ENCODE measurements around the gene RBM45.
"Not testable (repeated sequence)": the region's sequence is repeated elsewhere in the genome, so short reads cannot be mapped to it uniquely, and the experiment has no call there.

Gene RBM45

GRCh38 chr2:178106053-178106452, 6.2 kb upstream of the RBM45 start:
- no peak for DNase-seq (ENCODE audit: low read depth in 2 of 2)

GRCh38 chr2:178108176-178108575, 4.1 kb upstream of the RBM45 start:
- DNase-seq (ENCODE audit: low read depth in 2 of 2): no peak

- no peak for DNase-seq (ENCODE audit: low read depth in 2 of 2)
These were observed 2.4 kb upstream of the RBM45 start for GRCh38 chr2:178109813-178110212.

- no peak for DNase-seq (ENCODE audit: low read depth in 2 of 2)
These were observed 1.6 kb upstream of the RBM45 start for GRCh38 chr2:178110681-178111080.

GRCh38 chr2:178111743-178112142, 494 bp upstream of the RBM45 start:
- no peak for DNase-seq (ENCODE audit: low read depth in 2 of 2)

GRCh38 chr2:178114462-178114861, 2.2 kb downstream of the RBM45 start:
- no peak for DNase-seq (ENCODE audit: low read depth in 2 of 2)

- DNase-seq (ENCODE audit: low read depth in 2 of 2): no peak
These were observed 3.0 kb downstream of the RBM45 start for GRCh38 chr2:178115271-178115670.

- DNase-seq (ENCODE audit: low read depth in 2 of 2): no peak
These were observed 5.5 kb downstream of the RBM45 start for GRCh38 chr2:178117725-178118124.

GRCh38 chr2:178119179-178119922, 7.1 kb downstream of the RBM45 start:
- no peak for DNase-seq (ENCODE audit: low read depth in 2 of 2)

GRCh38 chr2:178123163-178123562, 10.9 kb downstream of the RBM45 start:
- no peak for DNase-seq (ENCODE audit: low read depth in 2 of 2)

- no peak for DNase-seq (ENCODE audit: low read depth in 2 of 2)
These were observed 12.9 kb downstream of the RBM45 start for GRCh38 chr2:178125125-178125524.

- no peak for DNase-seq (ENCODE audit: low read depth in 2 of 2)
These were observed 13.6 kb downstream of the RBM45 start for GRCh38 chr2:178125862-178126261.

GRCh38 chr2:178128836-178129630, 16.8 kb downstream of the RBM45 start:
- DNase-seq (ENCODE audit: low read depth in 2 of 2): no peak

GRCh38 chr2:178136321-178137025, 24.2 kb downstream of the RBM45 start:
- DNase-seq (ENCODE audit: low read depth in 2 of 2): no peak

- DNase-seq (ENCODE audit: low read depth in 2 of 2): no peak
These were observed 30.2 kb downstream of the RBM45 start for GRCh38 chr2:178142274-178143065.

GRCh38 chr2:178143481-178143880, 31.2 kb downstream of the RBM45 start:
- no peak for DNase-seq (ENCODE audit: low read depth in 2 of 2)

- no peak for DNase-seq (ENCODE audit: low read depth in 2 of 2)
These were observed 39.8 kb downstream of the RBM45 start for GRCh38 chr2:178152033-178152432.

GRCh38 chr2:178152542-178152941, 40.3 kb downstream of the RBM45 start:
- no peak for DNase-seq (ENCODE audit: low read depth in 2 of 2)

GRCh38 chr2:178152977-178153376, 40.7 kb downstream of the RBM45 start:
- no peak for DNase-seq (ENCODE audit: low read depth in 2 of 2)

- not testable (repeated sequence) for DNase-seq (ENCODE audit: low read depth in 2 of 2)
These were observed 41.6 kb downstream of the RBM45 start for GRCh38 chr2:178153878-178154277.

- DNase-seq (ENCODE audit: low read depth in 2 of 2): no peak
These were observed 43.3 kb downstream of the RBM45 start for GRCh38 chr2:178155524-178155923.

GRCh38 chr2:178157574-178157973, 45.3 kb downstream of the RBM45 start:
- no peak for DNase-seq (ENCODE audit: low read depth in 2 of 2)
